ENCODE measurements around the gene ABT1. TPM values are rescaled to one million over a fixed set of nuclear protein-coding genes. Genes with fewer than 3 reads are reported as not detected.

ABT1 gene
- total and polyA plus RNA-seq, 4 donors = 8.4 to 10.7 (median 10.5) TPM

- Histone ChIP-seq H3K36me3 (ENCODE audit: control insufficient read depth in 1 of 2, insufficient read depth in 2 of 2, low read length in 1 of 2) (no peaks in the 10 kb centered on the region), H3K9me3 (ENCODE audit: control insufficient read depth, low read length) (no peaks in the 10 kb centered on the region), H3K4me3 (ENCODE audit: low read length in 2 of 2) (no peak overlapping the region), H3K4me1 (ENCODE audit: control insufficient read depth in 1 of 2, insufficient read depth in 2 of 2, low read length in 2 of 2) (no peaks in the 10 kb centered on the region), H3K27ac (ENCODE audit: low read depth in 1 of 2, low read length in 2 of 2) (no peak overlapping the region), H3K27me3 (ENCODE audit: control insufficient read depth in 1 of 2, insufficient read depth in 2 of 2, low read length in 1 of 2) (no peaks in the 10 kb centered on the region)
- WGBS, 2 donors = 80 to 85% methylated on average over 7 of the region's 7 CpGs
- intact Hi-C loops (cut with DNase I) = no loop called here
- no peak for ATAC-seq (ENCODE audit: low FRiP score)
- DNase-seq = no peak
These were observed 31.1 kb downstream of the ABT1 start for GRCh38 chr6:26627843-26628242.

- DNase-seq (no peak), ATAC-seq (ENCODE audit: low FRiP score) (no peak)
- intact Hi-C loops (cut with DNase I) = no loop called here
- no peak overlapping the region for H3K27ac ChIP-seq (ENCODE audit: low read depth in 1 of 2, low read length in 2 of 2)
- H3K9me3 ChIP-seq (ENCODE audit: control insufficient read depth, low read length) = no peaks in the 10 kb centered on the region
- H3K4me1 ChIP-seq (ENCODE audit: control insufficient read depth in 1 of 2, insufficient read depth in 2 of 2, low read length in 2 of 2) = no peaks in the 10 kb centered on the region
- 36 to 40% methylated on average over 1 of the region's 1 CpG for WGBS, 2 donors
- no peak overlapping the region for H3K4me3 ChIP-seq (ENCODE audit: low read length in 2 of 2)
- H3K27me3 ChIP-seq (ENCODE audit: control insufficient read depth in 1 of 2, insufficient read depth in 2 of 2, low read length in 1 of 2) = no peaks in the 10 kb centered on the region
- H3K36me3 ChIP-seq (ENCODE audit: control insufficient read depth in 1 of 2, insufficient read depth in 2 of 2, low read length in 1 of 2) = peaks cover 0 to 2% of the 10 kb centered on the region in 2 donors
These were observed 32.6 kb downstream of the ABT1 start for GRCh38 chr6:26629359-26629758.

GRCh38 chr6:26640806-26641205 lies 44.1 kb downstream of the ABT1 start:
- Histone ChIP-seq H3K36me3 (ENCODE audit: control insufficient read depth in 1 of 2, insufficient read depth in 2 of 2, low read length in 1 of 2) (peaks cover 15 to 16% of the 10 kb centered on the region in 2 donors), H3K4me3 (ENCODE audit: low read length in 2 of 2) (no peak overlapping the region), H3K9me3 (ENCODE audit: control insufficient read depth, low read length) (no peaks in the 10 kb centered on the region), H3K27me3 (ENCODE audit: control insufficient read depth in 1 of 2, insufficient read depth in 2 of 2, low read length in 1 of 2) (no peaks in the 10 kb centered on the region), H3K27ac (ENCODE audit: low read depth in 1 of 2, low read length in 2 of 2) (no peak overlapping the region), H3K4me1 (ENCODE audit: control insufficient read depth in 1 of 2, insufficient read depth in 2 of 2, low read length in 2 of 2) (peaks cover 0 to 2% of the 10 kb centered on the region in 2 donors)
- DNase-seq (no peak), ATAC-seq (ENCODE audit: low FRiP score) (no peak)
- 94 to 95% methylated on average over 2 of the region's 2 CpGs for WGBS, 2 donors
- intact Hi-C loops (cut with DNase I) = no loop called here

- WGBS, 2 donors = 99 to 100% methylated on average over 1 of the region's 1 CpG
- intact Hi-C loops (cut with DNase I) = no loop called here
- Histone ChIP-seq H3K4me3 (ENCODE audit: low read length in 2 of 2) (no peak overlapping the region), H3K4me1 (ENCODE audit: control insufficient read depth in 1 of 2, insufficient read depth in 2 of 2, low read length in 2 of 2) (no peaks in the 10 kb centered on the region), H3K27me3 (ENCODE audit: control insufficient read depth in 1 of 2, insufficient read depth in 2 of 2, low read length in 1 of 2) (no peaks in the 10 kb centered on the region), H3K36me3 (ENCODE audit: control insufficient read depth in 1 of 2, insufficient read depth in 2 of 2, low read length in 1 of 2) (peaks cover 7 to 10% of the 10 kb centered on the region in 2 donors), H3K27ac (ENCODE audit: low read depth in 1 of 2, low read length in 2 of 2) (no peak overlapping the region), H3K9me3 (ENCODE audit: control insufficient read depth, low read length) (no peaks in the 10 kb centered on the region)
- DNase-seq = no peak
- ATAC-seq (ENCODE audit: low FRiP score) = no peak
These were observed 49.3 kb downstream of the ABT1 start for GRCh38 chr6:26646074-26646473.

Other genes with a start within 250 kb of the ABT1 start
- 10 to 100 TPM; 12.8 to 53.7 TPM for gene BTN3A2, start 231.8 kb upstream of the ABT1 start, total RNA-seq
- 10 to 100 TPM in 1 of 2 donors, 1 to 10 TPM in 1; 9.1 to 18.2 TPM for gene BTN3A2, start 231.8 kb upstream of the ABT1 start, polyA plus RNA-seq
- 10 to 100 TPM; 15.7 to 22.3 TPM for gene BTN2A2, start 213.8 kb upstream of the ABT1 start, total RNA-seq
- 10 to 100 TPM in 1 of 2 donors, 1 to 10 TPM in 1; 3.9 to 13.4 TPM for gene BTN2A2, start 213.8 kb upstream of the ABT1 start, polyA plus RNA-seq
- 10 to 100 TPM; 12.0 to 40.7 TPM for gene BTN3A1, start 194.7 kb upstream of the ABT1 start, total RNA-seq
- gene BTN3A1, start 194.7 kb upstream of the ABT1 start, polyA plus RNA-seq = 10 to 100 TPM in 1 of 2 donors, 1 to 10 TPM in 1; 3.5 to 11.8 TPM
- 10 to 100 TPM; 12.8 to 45.1 TPM for gene BTN3A3, start 156.4 kb upstream of the ABT1 start, total RNA-seq
- gene BTN3A3, start 156.4 kb upstream of the ABT1 start, polyA plus RNA-seq = 1 to 10 TPM; 3.1 to 9.7 TPM
- gene BTN2A1, start 139.0 kb upstream of the ABT1 start, total RNA-seq = 10 to 100 TPM; 37.6 to 41.6 TPM
- 10 to 100 TPM; 14.1 to 40.4 TPM for gene BTN2A1, start 139.0 kb upstream of the ABT1 start, polyA plus RNA-seq
- not detected for gene BTN1A1, start 96.7 kb upstream of the ABT1 start, total RNA-seq
- not detected for gene BTN1A1, start 96.7 kb upstream of the ABT1 start, polyA plus RNA-seq
- 10 to 100 TPM; 48.4 to 69.0 TPM for gene HMGN4, start 58.6 kb upstream of the ABT1 start, total RNA-seq
- 10 to 100 TPM; 36.4 to 43.8 TPM for gene HMGN4, start 58.6 kb upstream of the ABT1 start, polyA plus RNA-seq
- 10 to 100 TPM; 21.8 to 30.3 TPM for gene ZNF322, start 62.8 kb downstream of the ABT1 start, total RNA-seq
- 10 to 100 TPM in 1 of 2 donors, 1 to 10 TPM in 1; 7.9 to 10.3 TPM for gene ZNF322, start 62.8 kb downstream of the ABT1 start, polyA plus RNA-seq